ENCODE results near the gene ORMDL1. TPM values are rescaled to one million over a fixed set of nuclear protein-coding genes. Genes with fewer than 3 reads are reported as not detected.

ORMDL1 gene, protein sequence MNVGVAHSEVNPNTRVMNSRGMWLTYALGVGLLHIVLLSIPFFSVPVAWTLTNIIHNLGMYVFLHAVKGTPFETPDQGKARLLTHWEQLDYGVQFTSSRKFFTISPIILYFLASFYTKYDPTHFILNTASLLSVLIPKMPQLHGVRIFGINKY
- 45.2 and 69.9 TPM in 2 replicates for total RNA-seq

DNA sequence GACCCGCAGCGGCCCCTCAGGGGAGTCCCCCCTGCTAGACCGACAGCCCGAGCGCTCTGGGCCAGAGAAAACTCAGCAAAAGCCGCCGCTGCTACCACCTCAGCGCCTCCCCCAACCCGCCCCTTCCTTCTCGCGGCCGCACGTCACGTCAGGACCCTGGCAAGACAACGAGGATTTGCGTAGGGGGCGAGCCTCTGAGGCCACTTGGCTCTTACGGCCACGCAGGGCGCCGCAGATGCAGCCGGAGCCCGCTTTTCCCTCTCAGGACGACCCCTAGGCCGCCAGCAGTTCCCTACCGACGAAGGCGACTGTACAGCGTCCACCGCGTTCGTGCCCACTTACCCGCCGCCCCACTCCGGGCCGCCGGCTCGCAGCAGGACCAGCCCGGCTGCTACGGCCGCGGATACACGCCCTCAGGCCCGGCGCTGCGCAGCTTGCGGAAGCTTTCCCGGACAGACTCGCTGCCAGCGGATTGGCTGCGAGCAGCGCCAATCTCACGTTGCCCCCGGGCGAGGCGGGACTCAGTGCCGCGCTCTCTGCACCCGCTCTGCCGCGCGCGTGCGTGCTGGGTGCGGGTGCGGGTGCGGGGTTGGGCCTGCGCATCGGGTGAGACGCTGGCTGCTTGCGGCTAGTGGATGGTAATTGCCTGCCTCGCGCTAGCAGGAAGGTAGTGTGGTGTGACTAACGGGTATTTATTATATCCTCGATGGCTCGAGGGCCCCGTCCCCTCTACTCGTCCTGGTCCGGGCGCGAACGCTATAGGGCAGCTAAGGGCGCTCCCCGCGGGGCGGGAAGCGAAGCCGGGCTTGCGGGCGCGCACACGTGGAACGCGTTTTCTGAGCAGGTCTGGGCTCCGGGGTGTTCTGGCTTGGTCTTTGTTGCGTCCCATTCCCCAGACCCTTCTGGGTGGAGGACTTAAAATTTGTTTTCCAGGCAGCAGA is at the start of gene ORMDL1, which contains the start of gene PMS1:
ORMDL1 (minus strand) TSS at position 413 of the 941 bp plus-strand sequence. CDS start 1,744 bp downstream, outside the sequence.
PMS1 (plus strand) TSS at position 524 of the 941 bp plus-strand sequence. CDS start 7,360 bp downstream, outside the sequence.

DNA sequence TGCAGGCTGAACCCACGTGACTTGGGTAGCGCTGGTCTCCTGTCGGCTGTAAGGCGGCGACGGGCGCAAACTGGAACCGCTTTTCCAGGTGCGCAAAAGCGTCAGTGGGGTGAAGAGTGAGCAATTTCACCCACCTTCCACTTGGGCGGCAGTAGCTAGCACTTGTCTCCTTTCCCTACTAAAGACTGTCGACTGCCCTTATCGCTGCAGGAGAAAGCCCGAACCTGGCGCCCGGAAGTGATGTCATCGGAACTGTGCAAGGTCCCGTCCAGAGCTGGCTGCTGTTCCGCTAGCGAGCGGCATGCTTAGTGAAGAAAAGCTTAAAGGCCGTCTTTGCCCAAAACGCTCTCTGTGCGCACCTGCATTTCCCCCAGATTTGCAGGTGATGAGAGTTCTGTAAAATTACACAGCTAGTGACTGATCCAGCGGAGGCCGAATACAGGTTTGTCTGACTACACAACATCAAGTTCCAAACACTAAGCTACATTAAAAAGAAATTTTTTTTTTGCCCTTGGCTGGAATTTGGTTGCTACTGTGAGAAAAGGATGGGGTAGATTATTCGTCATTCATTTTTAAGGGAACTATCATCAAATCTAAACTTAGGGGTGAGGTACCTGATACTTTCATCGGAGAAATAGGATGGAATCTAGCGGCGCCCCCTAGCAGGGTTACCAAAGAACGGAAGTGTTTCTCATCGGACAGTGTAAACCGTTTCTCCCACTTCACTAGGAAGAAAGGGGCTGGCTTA is 21.4 kb downstream of the ORMDL1 start, which contains the start of gene OSGEPL1:
OSGEPL1 (minus strand) TSS at position 242 of the 748 bp plus-strand sequence. CDS start 1,152 bp downstream, outside the sequence.

Other genes with a start within 250 kb of the ORMDL1 start
- gene SLC40A1, start 203.6 kb downstream of the ORMDL1 start, total RNA-seq = 5.9 and 107 TPM in 2 replicates
- gene ASNSD1, start 122.9 kb downstream of the ORMDL1 start, total RNA-seq = 75.5 and 80.7 TPM in 2 replicates
- 5.4 and 9.0 TPM in 2 replicates for gene ANKAR, start 109.7 kb downstream of the ORMDL1 start, total RNA-seq
- gene OSGEPL1, start 21.5 kb downstream of the ORMDL1 start, total RNA-seq = 10.7 TPM in 2 replicates
- gene PMS1, start 111 bp upstream of the ORMDL1 start, total RNA-seq = 28.0 and 38.6 TPM in 2 replicates